A549 (cell line): Measurements from ENCODE around the gene PLA2G1B. TPM values are rescaled to one million over a fixed set of nuclear protein-coding genes. Genes with fewer than 3 reads are reported as not detected.

ENCODE experiments used
- ATAC-seq, 2 experiments: fragments of 200-7000 bp in 1 of 2; fragments of >200 bp in 1 of 2; cut with Nextera tagmentation in 1 of 2; cut with Tn5 transposase in 1 of 2; 3 replicates each; pipeline versions ENCODE4 v1.8.0 to v1.9.1; 2018 to 2020; ENCODE audit warnings: mild to moderate bottlenecking in 1 of 2, moderate library complexity in 1 of 2
- CTCF ChIA-PET: fragments of 300-600 bp; sonication (Branson Sonifier 250); formaldehyde crosslinking; extraction: SDS; loops from one replicate; lab custom pipeline; 2021; ENCODE audit warnings: antibody characterized with exemption, inconsistent platforms; lab: Yijun Ruan, JAX
- POLR2A ChIA-PET: fragments of 350-600 bp; formaldehyde crosslinking; extraction: SDS; loops from one replicate; lab custom pipeline; 2021; ENCODE audit warnings: antibody characterized with exemption, inconsistent platforms; lab: Yijun Ruan, JAX
- DNase-seq, 2 experiments: peaks; one replicate each; pipeline versions ENCODE4 v3.0.0 to v3.0.0-alpha.2; 2011 to 2016; ENCODE audit warnings: low read depth in 1 of 2, low spot score in 1 of 2
- FAIRE-seq: peaks from 2 replicates; lab custom pipeline; 2011; peaks lifted over from hg19 to GRCh38; lab: Jason Lieb, UNC
- H3K27ac ChIP-seq, 2 experiments: fragments of >200 bp; sonication (Bioruptor Twin); formaldehyde crosslinking; 3 replicates each; pipeline ENCODE4 v1.5.1; 2016 to 2017
- H3K4me1 ChIP-seq: fragments of >200 bp; sonication (Bioruptor Twin); formaldehyde crosslinking; 3 replicates; pipeline ENCODE4 v1.6.1; 2016
- H3K4me2 ChIP-seq: fragments of >200 bp; sonication (Bioruptor Twin); formaldehyde crosslinking; 3 replicates; pipeline ENCODE4 v1.6.1; 2016
- H3K4me3 ChIP-seq: fragments of >200 bp; sonication (Bioruptor Twin); formaldehyde crosslinking; 3 replicates; pipeline ENCODE4 v1.5.1; 2016
- H3K9me3 ChIP-seq: fragments of >200 bp; sonication (Bioruptor Twin); formaldehyde crosslinking; 3 replicates; pipeline ENCODE4 v1.6.1; 2016
- BHLHE40 ChIP-seq: IDR thresholded peaks from 2 replicates; pipeline ENCODE4 v1.6.1; 2012; ENCODE audit warnings: low read depth, low read length, inconsistent platforms
- CBX2 ChIP-seq: fragments of 200-600 bp; sonication (generic); IDR thresholded peaks from 2 replicates; pipeline ENCODE4 v1.6.1; 2016; ENCODE audit warnings: low read depth, mild to moderate bottlenecking, borderline replicate concordance
- CHD2 ChIP-seq: fragments of 150-350 bp; IDR thresholded peaks from 2 replicates; pipeline ENCODE4 v1.6.1; 2014; ENCODE audit warnings: low read length; ENCODE audit not compliant: partially characterized antibody
- E2F6 ChIP-seq: IDR thresholded peaks from 2 replicates; pipeline ENCODE4 v1.6.1; 2012; ENCODE audit warnings: low read depth, borderline replicate concordance
- ESRRA ChIP-seq: fragments of 150-350 bp; IDR thresholded peaks from 2 replicates; pipeline ENCODE4 v1.6.1; 2014; ENCODE audit warnings: mild to moderate bottlenecking, low read length, borderline replicate concordance
- FOSB ChIP-seq: fragments of 250-450 bp; sonication (Bioruptor Pico); IDR thresholded peaks from 2 replicates; pipeline ENCODE4 v1.5.0; 2020; ENCODE audit warnings: mild to moderate bottlenecking, moderate library complexity
- GATA3 ChIP-seq: IDR thresholded peaks from 2 replicates; pipeline ENCODE4 v1.6.1; 2012; ENCODE audit warnings: borderline replicate concordance
- HES2 ChIP-seq: fragments of >200 bp; sonication (Bioruptor Twin); formaldehyde crosslinking; IDR thresholded peaks from 2 replicates; pipeline ENCODE4 v1.6.1; 2016
- HEYL ChIP-seq: fragments of 250-450 bp; sonication (Bioruptor Pico); IDR thresholded peaks from 2 replicates; pipeline ENCODE4 v1.8.0; 2021; ENCODE audit warnings: mild to moderate bottlenecking, moderate library complexity
- HOXB13 ChIP-seq: fragments of 250-450 bp; sonication (Bioruptor Pico); IDR thresholded peaks from 2 replicates; pipeline ENCODE4 v1.5.0; 2020; ENCODE audit warnings: low read depth, mild to moderate bottlenecking, moderate library complexity
- KDM1A ChIP-seq: fragments of 200-600 bp; sonication (generic); IDR thresholded peaks from 2 replicates; pipeline ENCODE4 v1.6.1; 2016; ENCODE audit warnings: low read depth, mild to moderate bottlenecking
- MAX ChIP-seq: IDR thresholded peaks from 2 replicates; pipeline ENCODE4 v1.6.1; 2012
- MYC ChIP-seq: IDR thresholded peaks from 2 replicates; pipeline ENCODE4 v1.6.1; 2012; ENCODE audit warnings: mild to moderate bottlenecking, inconsistent platforms, low read length, improper control_type of control experiment, borderline replicate concordance
- PHF8 ChIP-seq: fragments of 200-600 bp; sonication (generic); IDR thresholded peaks from 2 replicates; pipeline ENCODE4 v1.6.1; 2016; ENCODE audit warnings: low read depth, mild to moderate bottlenecking, antibody characterized with exemption, moderate library complexity, borderline replicate concordance
- RAD21 ChIP-seq, 2 experiments: fragments of >200 bp in 1 of 2; sonication (Bioruptor Twin) in 1 of 2; formaldehyde crosslinking in 1 of 2; IDR thresholded peaks in 1 of 2; conservative IDR thresholded peaks in 1 of 2; 2 replicates in 1 of 2; 3 replicates in 1 of 2; pipeline ENCODE4 v1.6.1; 2012 to 2018; ENCODE audit warnings: inconsistent platforms in 1 of 2
- RARB ChIP-seq: fragments of 250-450 bp; sonication (Bioruptor Pico); IDR thresholded peaks from 2 replicates; pipeline ENCODE4 v1.8.0; 2021; ENCODE audit warnings: mild to moderate bottlenecking, moderate library complexity
- RCOR1 ChIP-seq: fragments of 150-350 bp; IDR thresholded peaks from 2 replicates; pipeline ENCODE4 v1.6.1; 2014; ENCODE audit warnings: antibody characterized with exemption, low read length, low read depth
- SMC3 ChIP-seq: fragments of >200 bp; sonication (Bioruptor Twin); formaldehyde crosslinking; IDR thresholded peaks from 3 replicates; pipeline ENCODE4 v1.6.1; 2018; ENCODE audit warnings: inconsistent platforms
- SREBF2 ChIP-seq: fragments of 450-650 bp; IDR thresholded peaks from 2 replicates; pipeline ENCODE4 v1.6.1; 2014; ENCODE audit warnings: mild to moderate bottlenecking, moderate library complexity
- TP53 ChIP-seq: fragments of 250-450 bp; sonication (Bioruptor Pico); IDR thresholded peaks from 2 replicates; pipeline ENCODE4 v1.5.0; 2021; ENCODE audit warnings: mild to moderate bottlenecking, moderate library complexity
- WGBS: methylation state at CpG from one replicate; pipeline ENCODE4 v1.1.6; 2017; ENCODE audit errors: missing lambda C conversion rate; 5-methylcytosine and 5-hydroxymethylcytosine counted together
- polyA plus RNA-seq, 4 experiments: library from polyadenylated mRNA; depleted of rRNA in 3 of 4; stranded (reverse); fragments of >200 nt; fragmentation: RNase III in 1 of 4; extraction: RNeasy Plus Mini Kit Qiagen cat#74134 plus additional on column Dnase treatment in 1 of 4; gene quantifications; 2 replicates in 3 of 4; 3 replicates in 1 of 4; pipeline ENCODE4 v1.2.3, GENCODE V29; 2011 to 2017
- TF ChIP-seq, protein P1 (sequence below): fragments of 150-350 bp; IDR thresholded peaks from 2 replicates; pipeline ENCODE4 v1.6.1; 2014; ENCODE audit warnings: low read depth, mild to moderate bottlenecking, low read length
- TF ChIP-seq, protein P2 (sequence below): fragments of 200-600 bp; sonication (generic); IDR thresholded peaks from 2 replicates; pipeline ENCODE4 v1.6.1; 2016; ENCODE audit warnings: antibody characterized with exemption, mild to moderate bottlenecking, moderate library complexity
- TF ChIP-seq, protein P3 (sequence below): fragments of 250-450 bp; sonication (Bioruptor Pico); IDR thresholded peaks from 2 replicates; pipeline ENCODE4 v1.5.0; 2021; ENCODE audit warnings: mild to moderate bottlenecking, moderate library complexity, borderline replicate concordance
- TF ChIP-seq, protein P4 (sequence below): fragments of 250-450 bp; sonication (Bioruptor Pico); IDR thresholded peaks from 2 replicates; pipeline ENCODE4 v1.5.0; 2020; ENCODE audit warnings: low read depth, mild to moderate bottlenecking, moderate library complexity
- TF ChIP-seq, protein P5 (sequence below): fragments of >200 bp; sonication (Bioruptor Twin); formaldehyde crosslinking; IDR thresholded peaks from 3 replicates; pipeline ENCODE4 v1.5.1; 2016

PLA2G1B gene
- polyA plus RNA-seq, 2 of the 4 experiments (the other 2 are of a cell fraction): 0.21 TPM; not detected in 1

GRCh38 chr12:120287491-120287890, 40.1 kb downstream of the PLA2G1B start:
- Histone ChIP-seq H3K4me3 (no peak overlapping the region), H3K4me2 (no peak overlapping the region), H3K4me1 (peaks cover 8% of the 10 kb centered on the region; the same call in 1 of the 3 replicates), H3K9me3 (no peaks in the 10 kb centered on the region), H3K27ac (no peak overlapping the region)
- POLR2A ChIA-PET: interaction anchor here (1.3 to 3.5 kb wide), 2 partner anchors 59 to 86 kb away, joined by 4 to 19 read pairs; partner anchors contain the start of gene RPLP0
- CTCF ChIA-PET: interaction anchor here (0.7 to 17.3 kb wide), 6 partner anchors 21 to 86 kb away, joined by 3 to 221 read pairs (median 4); partner anchors contain the start of genes PXN and RPLP0
- TF ChIP-seq CHD2 (no peak), HEYL (CRISPR knock-in tag) (no peak), SREBF2 (no peak), FOSB (no peak), HES2 (no peak), RAD21 (conservative IDR thresholded peaks at IDR 0.05 in 1 of 2, IDR thresholded peaks at IDR 0.05 in 1 of 2) (no peak), TP53 (CRISPR knock-in tag) (no peak), KDM1A (no peak), RARB (CRISPR knock-in tag) (no peak), ESRRA (no peak), SMC3 (no peak), CBX2 (no peak), BHLHE40 (no peak)
- TF ChIP-seq, protein P1, sequence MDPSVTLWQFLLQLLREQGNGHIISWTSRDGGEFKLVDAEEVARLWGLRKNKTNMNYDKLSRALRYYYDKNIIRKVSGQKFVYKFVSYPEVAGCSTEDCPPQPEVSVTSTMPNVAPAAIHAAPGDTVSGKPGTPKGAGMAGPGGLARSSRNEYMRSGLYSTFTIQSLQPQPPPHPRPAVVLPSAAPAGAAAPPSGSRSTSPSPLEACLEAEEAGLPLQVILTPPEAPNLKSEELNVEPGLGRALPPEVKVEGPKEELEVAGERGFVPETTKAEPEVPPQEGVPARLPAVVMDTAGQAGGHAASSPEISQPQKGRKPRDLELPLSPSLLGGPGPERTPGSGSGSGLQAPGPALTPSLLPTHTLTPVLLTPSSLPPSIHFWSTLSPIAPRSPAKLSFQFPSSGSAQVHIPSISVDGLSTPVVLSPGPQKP: no peak
- TF ChIP-seq, protein P2, sequence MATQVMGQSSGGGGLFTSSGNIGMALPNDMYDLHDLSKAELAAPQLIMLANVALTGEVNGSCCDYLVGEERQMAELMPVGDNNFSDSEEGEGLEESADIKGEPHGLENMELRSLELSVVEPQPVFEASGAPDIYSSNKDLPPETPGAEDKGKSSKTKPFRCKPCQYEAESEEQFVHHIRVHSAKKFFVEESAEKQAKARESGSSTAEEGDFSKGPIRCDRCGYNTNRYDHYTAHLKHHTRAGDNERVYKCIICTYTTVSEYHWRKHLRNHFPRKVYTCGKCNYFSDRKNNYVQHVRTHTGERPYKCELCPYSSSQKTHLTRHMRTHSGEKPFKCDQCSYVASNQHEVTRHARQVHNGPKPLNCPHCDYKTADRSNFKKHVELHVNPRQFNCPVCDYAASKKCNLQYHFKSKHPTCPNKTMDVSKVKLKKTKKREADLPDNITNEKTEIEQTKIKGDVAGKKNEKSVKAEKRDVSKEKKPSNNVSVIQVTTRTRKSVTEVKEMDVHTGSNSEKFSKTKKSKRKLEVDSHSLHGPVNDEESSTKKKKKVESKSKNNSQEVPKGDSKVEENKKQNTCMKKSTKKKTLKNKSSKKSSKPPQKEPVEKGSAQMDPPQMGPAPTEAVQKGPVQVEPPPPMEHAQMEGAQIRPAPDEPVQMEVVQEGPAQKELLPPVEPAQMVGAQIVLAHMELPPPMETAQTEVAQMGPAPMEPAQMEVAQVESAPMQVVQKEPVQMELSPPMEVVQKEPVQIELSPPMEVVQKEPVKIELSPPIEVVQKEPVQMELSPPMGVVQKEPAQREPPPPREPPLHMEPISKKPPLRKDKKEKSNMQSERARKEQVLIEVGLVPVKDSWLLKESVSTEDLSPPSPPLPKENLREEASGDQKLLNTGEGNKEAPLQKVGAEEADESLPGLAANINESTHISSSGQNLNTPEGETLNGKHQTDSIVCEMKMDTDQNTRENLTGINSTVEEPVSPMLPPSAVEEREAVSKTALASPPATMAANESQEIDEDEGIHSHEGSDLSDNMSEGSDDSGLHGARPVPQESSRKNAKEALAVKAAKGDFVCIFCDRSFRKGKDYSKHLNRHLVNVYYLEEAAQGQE: no peak
- DNase-seq: no peak
- no peak for FAIRE-seq
- no peak for ATAC-seq
- WGBS: 81% methylated on average over 11 of the region's 12 CpGs

DNA sequence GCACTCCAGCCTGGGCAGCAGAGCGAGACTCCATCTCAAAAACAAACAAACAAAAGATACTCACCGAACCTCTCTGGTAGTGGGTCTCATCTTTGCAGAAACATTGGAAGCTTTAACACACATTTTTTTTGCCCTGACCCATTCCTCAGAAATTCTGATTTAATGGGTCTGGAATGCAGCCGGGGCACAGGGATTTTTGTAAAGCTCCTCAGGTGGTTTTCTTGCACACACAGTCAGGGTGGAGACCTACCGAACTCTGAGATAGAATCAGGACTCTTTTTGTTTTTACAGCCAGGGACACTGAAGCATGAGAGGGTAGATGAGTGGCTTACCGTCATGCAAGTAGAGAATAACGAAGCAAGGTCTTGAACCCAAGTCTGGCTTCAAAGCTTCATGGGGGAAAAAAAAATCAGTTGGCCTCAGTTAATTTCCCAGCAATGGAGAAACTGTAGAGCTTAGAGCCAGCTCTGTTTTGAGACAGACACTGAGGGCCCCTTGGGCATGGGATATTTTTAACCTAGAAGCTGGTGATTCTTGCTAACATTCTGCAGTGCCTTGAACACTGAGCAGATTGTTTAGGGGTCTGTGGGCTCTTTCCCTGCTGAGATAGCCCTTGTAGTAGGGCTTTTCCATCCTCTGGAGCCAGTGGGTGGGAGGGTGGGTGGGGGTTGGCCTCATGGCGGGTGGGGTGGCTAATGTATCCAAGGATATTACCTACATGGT, 40.6 kb downstream of the PLA2G1B start:
- H3K9me3 ChIP-seq: no peaks in the 10 kb centered on the region
- H3K4me1 ChIP-seq: peaks cover 8% of the 10 kb centered on the region; the same call in 1 of the 3 replicates
- ATAC-seq (no peak), DNase-seq (no peak), FAIRE-seq (no peak)
- peak overlapping the region; percentile 17; the same call in 1 of the 3 replicates for H3K4me2 ChIP-seq
- POLR2A ChIA-PET: interaction anchor here (0.5 to 3.5 kb wide), 3 partner anchors 22 to 86 kb away, joined by 3 to 19 read pairs (median 4); partner anchors contain the start of gene RPLP0
- CTCF ChIA-PET: interaction anchor here (0.7 to 17.3 kb wide), 9 partner anchors 21 to 86 kb away, joined by 3 to 221 read pairs (median 3); partner anchors contain the start of genes PXN and RPLP0
- 0 out of 6 replicates have a peak overlapping the region, but pooled peaks of 1 of the 2 experiments have one; percentile 4 for H3K27ac ChIP-seq
- WGBS: 61% methylated on average over 7 of the region's 7 CpGs
- no peak overlapping the region for H3K4me3 ChIP-seq
- TF ChIP-seq RCOR1 (no peak), MYC (no peak), GATA3 (no peak), MAX (no peak), PHF8 (no peak), RARB (CRISPR knock-in tag) (no peak), HOXB13 (CRISPR knock-in tag) (no peak), E2F6 (no peak)
- TF ChIP-seq, protein P3, sequence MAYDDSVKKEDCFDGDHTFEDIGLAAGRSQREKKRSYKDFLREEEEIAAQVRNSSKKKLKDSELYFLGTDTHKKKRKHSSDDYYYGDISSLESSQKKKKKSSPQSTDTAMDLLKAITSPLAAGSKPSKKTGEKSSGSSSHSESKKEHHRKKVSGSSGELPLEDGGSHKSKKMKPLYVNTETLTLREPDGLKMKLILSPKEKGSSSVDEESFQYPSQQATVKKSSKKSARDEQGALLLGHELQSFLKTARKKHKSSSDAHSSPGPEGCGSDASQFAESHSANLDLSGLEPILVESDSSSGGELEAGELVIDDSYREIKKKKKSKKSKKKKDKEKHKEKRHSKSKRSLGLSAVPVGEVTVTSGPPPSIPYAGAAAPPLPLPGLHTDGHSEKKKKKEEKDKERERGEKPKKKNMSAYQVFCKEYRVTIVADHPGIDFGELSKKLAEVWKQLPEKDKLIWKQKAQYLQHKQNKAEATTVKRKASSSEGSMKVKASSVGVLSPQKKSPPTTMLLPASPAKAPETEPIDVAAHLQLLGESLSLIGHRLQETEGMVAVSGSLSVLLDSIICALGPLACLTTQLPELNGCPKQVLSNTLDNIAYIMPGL (CRISPR knock-in tag): no peak
- TF ChIP-seq, protein P4, sequence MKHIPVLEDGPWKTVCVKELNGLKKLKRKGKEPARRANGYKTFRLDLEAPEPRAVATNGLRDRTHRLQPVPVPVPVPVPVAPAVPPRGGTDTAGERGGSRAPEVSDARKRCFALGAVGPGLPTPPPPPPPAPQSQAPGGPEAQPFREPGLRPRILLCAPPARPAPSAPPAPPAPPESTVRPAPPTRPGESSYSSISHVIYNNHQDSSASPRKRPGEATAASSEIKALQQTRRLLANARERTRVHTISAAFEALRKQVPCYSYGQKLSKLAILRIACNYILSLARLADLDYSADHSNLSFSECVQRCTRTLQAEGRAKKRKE: no peak
- TF ChIP-seq, protein P5, sequence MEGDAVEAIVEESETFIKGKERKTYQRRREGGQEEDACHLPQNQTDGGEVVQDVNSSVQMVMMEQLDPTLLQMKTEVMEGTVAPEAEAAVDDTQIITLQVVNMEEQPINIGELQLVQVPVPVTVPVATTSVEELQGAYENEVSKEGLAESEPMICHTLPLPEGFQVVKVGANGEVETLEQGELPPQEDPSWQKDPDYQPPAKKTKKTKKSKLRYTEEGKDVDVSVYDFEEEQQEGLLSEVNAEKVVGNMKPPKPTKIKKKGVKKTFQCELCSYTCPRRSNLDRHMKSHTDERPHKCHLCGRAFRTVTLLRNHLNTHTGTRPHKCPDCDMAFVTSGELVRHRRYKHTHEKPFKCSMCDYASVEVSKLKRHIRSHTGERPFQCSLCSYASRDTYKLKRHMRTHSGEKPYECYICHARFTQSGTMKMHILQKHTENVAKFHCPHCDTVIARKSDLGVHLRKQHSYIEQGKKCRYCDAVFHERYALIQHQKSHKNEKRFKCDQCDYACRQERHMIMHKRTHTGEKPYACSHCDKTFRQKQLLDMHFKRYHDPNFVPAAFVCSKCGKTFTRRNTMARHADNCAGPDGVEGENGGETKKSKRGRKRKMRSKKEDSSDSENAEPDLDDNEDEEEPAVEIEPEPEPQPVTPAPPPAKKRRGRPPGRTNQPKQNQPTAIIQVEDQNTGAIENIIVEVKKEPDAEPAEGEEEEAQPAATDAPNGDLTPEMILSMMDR: no peak
